Mesendoderm (in vitro differentiated cells): ENCODE data around the gene RABL2B.

ENCODE experiments used
- DNase-seq: peaks from one replicate; pipeline ENCODE4 v3.0.0; 2013
- H2AK5ac ChIP-seq: 2 replicates; pipeline ENCODE4 v1.6.1; 2013; ENCODE audit warnings: low read length, inconsistent platforms
- H2BK120ac ChIP-seq: 2 replicates; pipeline ENCODE4 v1.6.1; 2013; ENCODE audit warnings: low read depth, mild to moderate bottlenecking, low read length, moderate library complexity, mixed read lengths
- H2BK15ac ChIP-seq: replicated peaks from 2 replicates; pipeline ENCODE4 v1.6.1; 2013; ENCODE audit warnings: low read depth, mild to moderate bottlenecking, moderate library complexity
- H2BK5ac ChIP-seq: 2 replicates; pipeline ENCODE4 v1.6.1; 2013; ENCODE audit warnings: low read length, inconsistent platforms
- H3K18ac ChIP-seq: 2 replicates; pipeline ENCODE4 v1.6.1; 2013; ENCODE audit warnings: mild to moderate bottlenecking, low read length, mixed read lengths
- H3K23ac ChIP-seq: one replicate; pipeline ENCODE4 v1.6.1; 2013; ENCODE audit warnings: low read length
- H3K27ac ChIP-seq: 2 replicates; pipeline ENCODE4 v1.5.1; 2013; ENCODE audit warnings: low read depth, mild to moderate bottlenecking, inconsistent platforms, low read length, moderate library complexity
- H3K27me3 ChIP-seq: 2 replicates; pipeline ENCODE4 v1.6.1; 2013; ENCODE audit warnings: low read length, control low read depth, mild to moderate bottlenecking, inconsistent platforms; ENCODE audit not compliant: insufficient read depth, poor library complexity
- H3K36me3 ChIP-seq: 2 replicates; pipeline ENCODE4 v1.6.1; 2013; ENCODE audit warnings: low read length, inconsistent platforms; ENCODE audit not compliant: control insufficient read depth, insufficient read depth
- H3K4ac ChIP-seq: one replicate; pipeline ENCODE4 v1.6.1; 2013; ENCODE audit warnings: low read depth, mild to moderate bottlenecking, low read length, moderate library complexity
- H3K4me1 ChIP-seq: 2 replicates; pipeline ENCODE4 v1.6.1; 2013; ENCODE audit warnings: low read depth, low read length, inconsistent platforms; ENCODE audit not compliant: control insufficient read depth
- H3K4me2 ChIP-seq: 2 replicates; pipeline ENCODE4 v1.6.1; 2013; ENCODE audit warnings: low read length
- H3K4me3 ChIP-seq: 2 replicates; pipeline ENCODE4 v1.5.1; 2013; ENCODE audit warnings: mild to moderate bottlenecking, low read length
- H3K56ac ChIP-seq: one replicate; pipeline ENCODE4 v1.6.1; 2013; ENCODE audit warnings: low read length
- H3K79me1 ChIP-seq: 2 replicates; pipeline ENCODE4 v1.6.1; 2013; ENCODE audit warnings: low read length, inconsistent platforms
- H3K79me2 ChIP-seq: 2 replicates; pipeline ENCODE4 v1.6.1; 2013; ENCODE audit warnings: mild to moderate bottlenecking, low read length; ENCODE audit not compliant: control insufficient read depth, insufficient read depth
- H3K9ac ChIP-seq: 2 replicates; pipeline ENCODE4 v1.6.1; 2013; ENCODE audit warnings: low read length, inconsistent platforms
- H4K5ac ChIP-seq: one replicate; pipeline ENCODE4 v1.6.1; 2013; ENCODE audit warnings: low read length
- H4K8ac ChIP-seq: one replicate; pipeline ENCODE4 v1.6.1; 2013; ENCODE audit warnings: low read depth, mild to moderate bottlenecking, control low read depth, low read length, moderate library complexity
- WGBS: extraction: QIAGEN DNeasy Blood & Tissue Kit; methylation state at CpG from one replicate; pipeline ENCODE4 v1.1.7; 2013; ENCODE audit warnings: low lambda C conversion rate, missing lambda C conversion rate; ENCODE audit not compliant: insufficient coverage; ENCODE audit errors: extremely low coverage; 5-methylcytosine and 5-hydroxymethylcytosine counted together

Gene RABL2B

DNA sequence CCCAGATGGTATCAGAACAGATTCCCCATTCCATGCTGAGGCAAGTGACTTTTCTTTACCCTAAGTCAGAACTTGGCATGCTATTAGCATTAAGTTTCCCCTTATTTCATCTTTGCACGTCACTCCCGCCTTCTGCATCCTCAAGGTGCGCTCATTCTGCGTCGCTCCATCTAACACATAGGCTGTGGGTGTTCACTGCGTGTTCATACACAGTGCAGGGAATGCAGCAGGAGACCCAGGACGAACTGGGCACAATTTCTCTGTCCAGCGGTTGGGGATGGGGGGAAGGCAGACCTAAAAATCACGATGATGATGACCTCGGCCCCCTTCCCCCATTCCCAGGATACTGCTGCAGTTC is 65.1 kb downstream of the RABL2B start:
- H3K4me2 ChIP-seq, result no peak overlapping the region
- peaks cover 23% of the 10 kb centered on the region for H3K27me3 ChIP-seq
- H2AK5ac ChIP-seq, result no peak overlapping the region
- H2BK15ac ChIP-seq, result no peak overlapping the region
- no peak overlapping the region for H3K27ac ChIP-seq
- no peak overlapping the region for H3K56ac ChIP-seq
- H2BK120ac ChIP-seq, result no peak overlapping the region
- no peaks in the 10 kb centered on the region for H3K4me1 ChIP-seq
- H4K8ac ChIP-seq, result no peak overlapping the region
- no peak overlapping the region for H3K18ac ChIP-seq
- no peak overlapping the region for H3K9ac ChIP-seq
- H3K36me3 ChIP-seq, result no peaks in the 10 kb centered on the region
- H2BK5ac ChIP-seq, result no peak overlapping the region
- no peak for DNase-seq
- H3K4me3 ChIP-seq, result no peak overlapping the region
- H3K79me2 ChIP-seq, result no peaks in the 10 kb centered on the region
- no peak overlapping the region for H4K5ac ChIP-seq
- WGBS, result no CpG with 5 or more reads among the region's 10 CpGs
- H3K79me1 ChIP-seq, result no peaks in the 10 kb centered on the region
- H3K23ac ChIP-seq, result no peak overlapping the region
- no peak overlapping the region for H3K4ac ChIP-seq

DNA sequence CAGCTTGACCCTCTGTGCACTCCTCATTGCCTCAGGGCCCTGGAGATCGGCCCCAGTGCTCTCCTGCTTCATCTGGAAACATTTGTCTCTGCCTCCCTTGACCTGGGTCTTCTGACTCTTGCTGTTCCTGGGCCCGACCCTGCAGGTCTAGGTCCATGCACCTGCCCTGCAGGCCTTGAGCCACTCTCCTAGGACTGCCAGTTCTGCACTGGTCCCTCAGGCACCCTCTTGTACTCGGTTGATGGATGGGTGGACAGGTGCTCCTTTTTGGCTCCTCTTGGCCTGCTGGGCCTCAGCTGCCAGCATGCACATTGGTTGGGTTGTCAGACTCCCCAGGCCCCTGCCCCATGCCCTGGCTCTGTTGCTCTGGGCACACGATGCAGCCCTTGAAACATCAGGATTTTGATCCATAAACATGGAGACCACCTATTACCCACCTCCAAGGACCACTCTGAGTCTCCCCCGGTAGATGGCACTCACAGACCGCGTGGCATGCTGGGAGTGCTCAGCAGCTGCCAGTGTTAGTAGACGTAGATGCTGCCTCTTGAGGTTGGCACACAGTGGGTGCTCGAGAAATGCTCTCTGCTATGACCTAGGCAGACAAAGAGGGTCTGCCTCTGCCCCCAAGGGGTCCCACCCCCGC is 65.6 kb downstream of the RABL2B start:
- Histone ChIP-seq H3K79me1 (no peaks in the 10 kb centered on the region), H2BK5ac (no peak overlapping the region), H3K4me1 (no peaks in the 10 kb centered on the region), H3K4me3 (no peak overlapping the region), H3K4ac (no peak overlapping the region), H3K36me3 (no peaks in the 10 kb centered on the region), H4K5ac (no peak overlapping the region), H3K23ac (no peak overlapping the region), H3K79me2 (no peaks in the 10 kb centered on the region), H2AK5ac (no peak overlapping the region), H2BK15ac (no peak overlapping the region), H3K27me3 (peaks cover 23% of the 10 kb centered on the region), H2BK120ac (no peak overlapping the region), H3K18ac (no peak overlapping the region), H3K4me2 (no peak overlapping the region), H3K56ac (no peak overlapping the region), H4K8ac (no peak overlapping the region), H3K9ac (no peak overlapping the region), H3K27ac (no peak overlapping the region)
- WGBS, result no CpG with 5 or more reads among the region's 10 CpGs
- no peak for DNase-seq
